Measurements from ENCODE around the gene PSEN2. TPM values are rescaled to one million over a fixed set of nuclear protein-coding genes. Genes with fewer than 3 reads are reported as not detected.

The PSEN2 gene
- total and polyA plus RNA-seq, 7 experiments from 2014 or later, result 0.17 to 10.3 (median 1.8) TPM

- no peaks in the 10 kb centered on the region for H3K9me3 ChIP-seq (ENCODE audit: control insufficient read depth in 2 of 3, low read length in 3 of 3)
- H3K27me3 ChIP-seq (ENCODE audit: control insufficient read depth in 2 of 2, insufficient read depth in 2 of 2, low read length in 2 of 2), result no peaks in the 10 kb centered on the region
- DNase-seq (no peak), ATAC-seq (no peak)
- POLR2A ChIA-PET, result no interaction called here
- H3K4me1 Mint-ChIP-seq, result peaks cover 0 to 6% (median 0%) of the 10 kb centered on the region in 7 donors
- no peaks in the 10 kb centered on the region for H3K27me3 Mint-ChIP-seq
- H3K4me3 ChIP-seq (ENCODE audit: low read length), result no peak overlapping the region
- no peak overlapping the region for H3K27ac ChIP-seq (ENCODE audit: low read depth, low read length)
- no peaks in the 10 kb centered on the region for H3K9me3 Mint-ChIP-seq
- CTCF ChIA-PET, result no interaction called here
- intact Hi-C loops (cut with micrococcal nuclease), result no loop called here
- H3K36me3 ChIP-seq (ENCODE audit: control insufficient read depth in 2 of 3, insufficient read depth in 3 of 3, low read length in 3 of 3), result no peaks in the 10 kb centered on the region
- H3K4me1 ChIP-seq (ENCODE audit: control insufficient read depth in 2 of 2, insufficient read depth in 2 of 2, low read length in 2 of 2), result no peaks in the 10 kb centered on the region
- no peaks in the 10 kb centered on the region for H3K36me3 Mint-ChIP-seq
- H3K4me3 Mint-ChIP-seq, result no peak overlapping the region
- no peak overlapping the region for H3K27ac Mint-ChIP-seq
Observed at GRCh38 chr1:226893936-226894335, 23.5 kb downstream of the PSEN2 start.

GRCh38 chr1:226894826-226895225 is 24.4 kb downstream of the PSEN2 start:
- Histone ChIP-seq H3K36me3 (ENCODE audit: control insufficient read depth in 2 of 3, insufficient read depth in 3 of 3, low read length in 3 of 3) (no peaks in the 10 kb centered on the region), H3K27me3 (ENCODE audit: control insufficient read depth in 2 of 2, insufficient read depth in 2 of 2, low read length in 2 of 2) (no peaks in the 10 kb centered on the region), H3K27ac (ENCODE audit: low read depth, low read length) (no peak overlapping the region), H3K9me3 (ENCODE audit: control insufficient read depth in 2 of 3, low read length in 3 of 3) (no peaks in the 10 kb centered on the region), H3K4me3 (ENCODE audit: low read length) (no peak overlapping the region), H3K4me1 (ENCODE audit: control insufficient read depth in 2 of 2, insufficient read depth in 2 of 2, low read length in 2 of 2) (no peaks in the 10 kb centered on the region)
- no peak for ATAC-seq
- Mint-ChIP-seq H3K4me1 (peaks cover 0 to 6% (median 0%) of the 10 kb centered on the region in 7 donors), H3K9me3 (no peaks in the 10 kb centered on the region), H3K36me3 (peaks cover 0 to 2% (median 0%) of the 10 kb centered on the region in 5 donors), H3K27me3 (no peaks in the 10 kb centered on the region), H3K27ac (no peak overlapping the region), H3K4me3 (no peak overlapping the region)
- ChIA-PET CTCF (interaction anchor here (0.6 kb wide), 1 partner anchor 470 kb away, joined by 5 read pairs; no protein-coding TSS in a partner anchor), POLR2A (no interaction called here)
- DNase-seq, result no peak
- intact Hi-C loops (cut with micrococcal nuclease), result no loop called here

GRCh38 chr1:226895644-226896043 is 25.2 kb downstream of the PSEN2 start:
- Histone ChIP-seq H3K4me1 (ENCODE audit: control insufficient read depth in 2 of 2, insufficient read depth in 2 of 2, low read length in 2 of 2) (no peaks in the 10 kb centered on the region), H3K36me3 (ENCODE audit: control insufficient read depth in 2 of 3, insufficient read depth in 3 of 3, low read length in 3 of 3) (no peaks in the 10 kb centered on the region), H3K27me3 (ENCODE audit: control insufficient read depth in 2 of 2, insufficient read depth in 2 of 2, low read length in 2 of 2) (no peaks in the 10 kb centered on the region), H3K4me3 (ENCODE audit: low read length) (no peak overlapping the region), H3K9me3 (ENCODE audit: control insufficient read depth in 2 of 3, low read length in 3 of 3) (no peaks in the 10 kb centered on the region), H3K27ac (ENCODE audit: low read depth, low read length) (no peak overlapping the region)
- Mint-ChIP-seq H3K27me3 (no peaks in the 10 kb centered on the region), H3K9me3 (no peaks in the 10 kb centered on the region), H3K27ac (no peak overlapping the region), H3K4me3 (no peak overlapping the region), H3K36me3 (peaks cover 0 to 5% (median 0%) of the 10 kb centered on the region in 5 donors), H3K4me1 (peaks cover 0 to 6% (median 0%) of the 10 kb centered on the region in 7 donors)
- no peak for ATAC-seq
- ChIA-PET POLR2A (no interaction called here), CTCF (no interaction called here)
- no peak for DNase-seq
- intact Hi-C loops (cut with micrococcal nuclease), result no loop called here

- H3K36me3 Mint-ChIP-seq, result peaks cover 0 to 5% (median 0%) of the 10 kb centered on the region in 5 donors
- no peak for ATAC-seq
- H3K4me3 Mint-ChIP-seq, result no peak overlapping the region
- Histone ChIP-seq H3K4me3 (ENCODE audit: low read length) (no peak overlapping the region), H3K27ac (ENCODE audit: low read depth, low read length) (no peak overlapping the region), H3K9me3 (ENCODE audit: control insufficient read depth in 2 of 3, low read length in 3 of 3) (no peaks in the 10 kb centered on the region), H3K36me3 (ENCODE audit: control insufficient read depth in 2 of 3, insufficient read depth in 3 of 3, low read length in 3 of 3) (no peaks in the 10 kb centered on the region), H3K4me1 (ENCODE audit: control insufficient read depth in 2 of 2, insufficient read depth in 2 of 2, low read length in 2 of 2) (no peaks in the 10 kb centered on the region), H3K27me3 (ENCODE audit: control insufficient read depth in 2 of 2, insufficient read depth in 2 of 2, low read length in 2 of 2) (no peaks in the 10 kb centered on the region)
- H3K9me3 Mint-ChIP-seq, result no peaks in the 10 kb centered on the region
- no peaks in the 10 kb centered on the region for H3K27me3 Mint-ChIP-seq
- H3K4me1 Mint-ChIP-seq, result no peaks in the 10 kb centered on the region
- DNase-seq, result no peak
- POLR2A ChIA-PET, result interaction anchor here (1.3 kb wide), 1 partner anchor 12 kb away, joined by 3 read pairs; no protein-coding TSS in a partner anchor
- H3K27ac Mint-ChIP-seq, result no peak overlapping the region
- CTCF ChIA-PET, result no interaction called here
- intact Hi-C loops (cut with micrococcal nuclease), result no loop called here
Observed at GRCh38 chr1:226898246-226898645, 27.8 kb downstream of the PSEN2 start.

GRCh38 chr1:226901421-226901820 is 31.0 kb downstream of the PSEN2 start:
- intact Hi-C loops (cut with micrococcal nuclease), result no loop called here
- DNase-seq (no peak), ATAC-seq (no peak)
- no peak overlapping the region for H3K4me3 Mint-ChIP-seq
- ChIA-PET CTCF (interaction anchor here (0.6 kb wide), 1 partner anchor 179 kb away, joined by 3 read pairs; no protein-coding TSS in a partner anchor), POLR2A (no interaction called here)
- no peaks in the 10 kb centered on the region for H3K9me3 Mint-ChIP-seq
- no peak overlapping the region for H3K4me3 ChIP-seq (ENCODE audit: low read length)
- H3K27me3 Mint-ChIP-seq, result peaks cover 0 to 3% (median 0%) of the 10 kb centered on the region in 5 donors
- H3K4me1 Mint-ChIP-seq, result no peaks in the 10 kb centered on the region
- H3K36me3 ChIP-seq (ENCODE audit: control insufficient read depth in 2 of 3, insufficient read depth in 3 of 3, low read length in 3 of 3), result no peaks in the 10 kb centered on the region
- H3K4me1 ChIP-seq (ENCODE audit: control insufficient read depth in 2 of 2, insufficient read depth in 2 of 2, low read length in 2 of 2), result no peaks in the 10 kb centered on the region
- H3K9me3 ChIP-seq (ENCODE audit: control insufficient read depth in 2 of 3, low read length in 3 of 3), result no peaks in the 10 kb centered on the region
- H3K27ac Mint-ChIP-seq, result no peak overlapping the region
- H3K36me3 Mint-ChIP-seq, result peaks cover 0 to 5% (median 0%) of the 10 kb centered on the region in 5 donors
- no peaks in the 10 kb centered on the region for H3K27me3 ChIP-seq (ENCODE audit: control insufficient read depth in 2 of 2, insufficient read depth in 2 of 2, low read length in 2 of 2)
- no peak overlapping the region for H3K27ac ChIP-seq (ENCODE audit: low read depth, low read length)

GRCh38 chr1:226902601-226903000 is 32.2 kb downstream of the PSEN2 start:
- Mint-ChIP-seq H3K9me3 (no peaks in the 10 kb centered on the region), H3K27ac (no peak overlapping the region), H3K27me3 (peaks cover 0 to 3% (median 0%) of the 10 kb centered on the region in 5 donors), H3K36me3 (peaks cover 0 to 5% (median 0%) of the 10 kb centered on the region in 5 donors), H3K4me3 (no peak overlapping the region), H3K4me1 (no peaks in the 10 kb centered on the region)
- no peak for DNase-seq
- intact Hi-C loops (cut with micrococcal nuclease), result no loop called here
- no peak overlapping the region for H3K4me3 ChIP-seq (ENCODE audit: low read length)
- ChIA-PET CTCF (no interaction called here), POLR2A (no interaction called here)
- H3K36me3 ChIP-seq (ENCODE audit: control insufficient read depth in 2 of 3, insufficient read depth in 3 of 3, low read length in 3 of 3), result no peaks in the 10 kb centered on the region
- ATAC-seq, result no peak
- H3K4me1 ChIP-seq (ENCODE audit: control insufficient read depth in 2 of 2, insufficient read depth in 2 of 2, low read length in 2 of 2), result no peaks in the 10 kb centered on the region
- no peaks in the 10 kb centered on the region for H3K27me3 ChIP-seq (ENCODE audit: control insufficient read depth in 2 of 2, insufficient read depth in 2 of 2, low read length in 2 of 2)
- H3K9me3 ChIP-seq (ENCODE audit: control insufficient read depth in 2 of 3, low read length in 3 of 3), result no peaks in the 10 kb centered on the region
- no peak overlapping the region for H3K27ac ChIP-seq (ENCODE audit: low read depth, low read length)

GRCh38 chr1:226903819-226904716 is 33.7 kb downstream of the PSEN2 start:
- intact Hi-C loops (cut with micrococcal nuclease), result no loop called here
- H3K4me1 ChIP-seq (ENCODE audit: control insufficient read depth in 2 of 2, insufficient read depth in 2 of 2, low read length in 2 of 2), result no peaks in the 10 kb centered on the region
- ChIA-PET CTCF (no interaction called here), POLR2A (no interaction called here)
- no peaks in the 10 kb centered on the region for H3K9me3 ChIP-seq (ENCODE audit: control insufficient read depth in 2 of 3, low read length in 3 of 3)
- Mint-ChIP-seq H3K27ac (no peak overlapping the region), H3K9me3 (no peaks in the 10 kb centered on the region), H3K27me3 (peaks cover 0 to 3% (median 0%) of the 10 kb centered on the region in 5 donors), H3K36me3 (peaks cover 0 to 5% (median 0%) of the 10 kb centered on the region in 5 donors), H3K4me3 (no peak overlapping the region), H3K4me1 (no peaks in the 10 kb centered on the region)
- H3K36me3 ChIP-seq (ENCODE audit: control insufficient read depth in 2 of 3, insufficient read depth in 3 of 3, low read length in 3 of 3), result no peaks in the 10 kb centered on the region
- no peak overlapping the region for H3K27ac ChIP-seq (ENCODE audit: low read depth, low read length)
- no peak for DNase-seq
- H3K27me3 ChIP-seq (ENCODE audit: control insufficient read depth in 2 of 2, insufficient read depth in 2 of 2, low read length in 2 of 2), result no peaks in the 10 kb centered on the region
- no peak for ATAC-seq
- no peak overlapping the region for H3K4me3 ChIP-seq (ENCODE audit: low read length)
